BE2C (cell line): ENCODE results near the gene DYNLT3. TPM values are rescaled to one million over a fixed set of nuclear protein-coding genes. Genes with fewer than 3 reads are reported as not detected.
A peak's percentile ranks its signal among the peaks of the same experiment; 100 is the strongest.

ENCODE experiments used
- DNase-seq: peaks from one replicate; pipeline ENCODE4 v3.0.0-alpha.2; 2020
- H3K27me3 ChIP-seq: fragments of 250-450 bp; sonication (Bioruptor Pico); 2 replicates; pipeline ENCODE4 v1.5.1; 2020; ENCODE audit warnings: mild to moderate bottlenecking
- H3K36me3 ChIP-seq: fragments of 250-450 bp; sonication (Bioruptor Pico); 2 replicates; pipeline ENCODE4 v1.5.1; 2020; ENCODE audit warnings: mild to moderate bottlenecking
- H3K4me1 ChIP-seq: fragments of 250-450 bp; sonication (Bioruptor Pico); 2 replicates; pipeline ENCODE4 v1.5.1; 2020
- H3K4me3 ChIP-seq: 2 replicates; pipeline ENCODE4 v1.5.1; 2011; ENCODE audit warnings: low read depth, low read length
- H3K9me3 ChIP-seq: fragments of 250-450 bp; sonication (Bioruptor Pico); 2 replicates; pipeline ENCODE4 v1.5.1; 2020
- polyA plus RNA-seq: library from polyadenylated mRNA; unstranded; fragments of >200 nt; gene quantifications from one replicate; pipeline ENCODE4 v1.2.1, GENCODE V29; 2012; ENCODE audit warnings: low read depth, missing spikeins; ENCODE audit not compliant: insufficient read length, insufficient read depth
- TF ChIP-seq, protein P1 (sequence below): IDR thresholded peaks from 2 replicates; pipeline ENCODE4 v1.5.1; 2012; ENCODE audit warnings: mild to moderate bottlenecking, low read depth, low read length

The DYNLT3 gene, protein sequence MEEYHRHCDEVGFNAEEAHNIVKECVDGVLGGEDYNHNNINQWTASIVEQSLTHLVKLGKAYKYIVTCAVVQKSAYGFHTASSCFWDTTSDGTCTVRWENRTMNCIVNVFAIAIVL
- polyA plus RNA-seq = 13.6 TPM

DNA sequence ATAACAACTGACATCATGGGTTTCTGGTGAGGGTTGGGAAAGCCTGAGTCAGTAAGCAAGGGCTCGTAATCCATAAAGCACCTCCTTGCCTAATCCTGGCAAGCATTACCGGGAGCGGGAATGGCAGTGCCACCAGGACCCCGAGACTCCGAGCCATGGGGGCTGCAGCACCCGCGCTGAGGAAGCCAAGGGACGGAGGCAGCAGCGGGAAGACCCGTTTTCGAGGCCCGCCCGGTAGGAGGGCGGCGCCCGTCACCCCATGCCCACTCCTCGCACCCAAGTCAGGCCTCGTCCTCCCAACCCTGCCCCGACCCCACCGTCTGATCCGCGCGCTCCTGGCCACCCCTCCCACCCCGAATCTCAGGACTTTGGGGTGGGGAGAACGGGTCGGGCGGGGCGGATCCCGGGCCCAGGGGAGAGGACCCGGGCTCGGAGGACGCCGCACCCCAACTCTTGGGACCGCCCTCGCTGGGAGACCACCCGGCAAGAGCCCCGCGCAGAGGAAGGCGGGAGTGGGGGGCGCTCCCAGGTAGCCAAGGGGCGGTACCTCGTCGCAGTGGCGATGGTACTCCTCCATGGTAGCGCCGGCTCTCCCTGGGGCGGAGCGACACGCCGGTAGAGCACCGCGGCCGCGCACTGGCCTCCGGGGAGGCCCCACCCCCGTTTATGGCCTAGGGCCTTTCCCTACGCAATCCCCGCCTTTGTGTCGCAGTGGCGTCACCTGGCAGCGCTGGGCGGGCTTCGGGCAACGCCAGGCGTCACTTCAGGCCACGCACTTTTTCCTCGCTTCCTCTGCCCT, at the start of gene DYNLT3:
DYNLT3 (minus strand) TSS at position 638 of the 799 bp plus-strand sequence; CDS start at position 577, 61 bp downstream.
- TF ChIP-seq, protein P1, sequence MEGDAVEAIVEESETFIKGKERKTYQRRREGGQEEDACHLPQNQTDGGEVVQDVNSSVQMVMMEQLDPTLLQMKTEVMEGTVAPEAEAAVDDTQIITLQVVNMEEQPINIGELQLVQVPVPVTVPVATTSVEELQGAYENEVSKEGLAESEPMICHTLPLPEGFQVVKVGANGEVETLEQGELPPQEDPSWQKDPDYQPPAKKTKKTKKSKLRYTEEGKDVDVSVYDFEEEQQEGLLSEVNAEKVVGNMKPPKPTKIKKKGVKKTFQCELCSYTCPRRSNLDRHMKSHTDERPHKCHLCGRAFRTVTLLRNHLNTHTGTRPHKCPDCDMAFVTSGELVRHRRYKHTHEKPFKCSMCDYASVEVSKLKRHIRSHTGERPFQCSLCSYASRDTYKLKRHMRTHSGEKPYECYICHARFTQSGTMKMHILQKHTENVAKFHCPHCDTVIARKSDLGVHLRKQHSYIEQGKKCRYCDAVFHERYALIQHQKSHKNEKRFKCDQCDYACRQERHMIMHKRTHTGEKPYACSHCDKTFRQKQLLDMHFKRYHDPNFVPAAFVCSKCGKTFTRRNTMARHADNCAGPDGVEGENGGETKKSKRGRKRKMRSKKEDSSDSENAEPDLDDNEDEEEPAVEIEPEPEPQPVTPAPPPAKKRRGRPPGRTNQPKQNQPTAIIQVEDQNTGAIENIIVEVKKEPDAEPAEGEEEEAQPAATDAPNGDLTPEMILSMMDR = no peak
- Histone ChIP-seq H3K27me3 (no peaks in the 10 kb centered on the region), H3K36me3 (no peaks in the 10 kb centered on the region), H3K9me3 (no peaks in the 10 kb centered on the region), H3K4me3 (peak within 1 kb of the TSS; percentile 58), H3K4me1 (no peaks in the 10 kb centered on the region)
- DNase-seq = peak; percentile 84

DNA sequence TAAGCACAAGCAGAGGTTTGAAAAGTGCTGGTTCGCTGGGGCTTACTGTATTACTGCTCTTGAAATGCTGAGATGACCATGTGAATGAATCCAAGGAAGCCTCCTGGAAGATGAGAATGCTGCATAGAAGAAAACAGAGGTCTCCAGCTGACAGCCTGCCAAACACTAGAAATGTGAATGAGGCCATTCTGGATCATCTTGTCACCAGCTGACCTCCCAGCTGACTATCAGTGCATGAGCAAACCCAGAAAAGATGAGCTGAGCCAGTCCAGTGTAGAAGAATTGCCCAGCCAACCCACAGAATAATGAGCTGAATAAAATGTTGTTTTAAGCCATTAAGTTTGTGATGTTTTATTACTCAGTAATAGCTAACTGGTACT, 49.1 kb upstream of the DYNLT3 start:
- no peak overlapping the region for H3K4me3 ChIP-seq
- H3K36me3 ChIP-seq = no peaks in the 10 kb centered on the region
- no peaks in the 10 kb centered on the region for H3K9me3 ChIP-seq
- DNase-seq = no peak
- TF ChIP-seq, protein P1 = no peak
- no peaks in the 10 kb centered on the region for H3K4me1 ChIP-seq
- no peaks in the 10 kb centered on the region for H3K27me3 ChIP-seq

DNA sequence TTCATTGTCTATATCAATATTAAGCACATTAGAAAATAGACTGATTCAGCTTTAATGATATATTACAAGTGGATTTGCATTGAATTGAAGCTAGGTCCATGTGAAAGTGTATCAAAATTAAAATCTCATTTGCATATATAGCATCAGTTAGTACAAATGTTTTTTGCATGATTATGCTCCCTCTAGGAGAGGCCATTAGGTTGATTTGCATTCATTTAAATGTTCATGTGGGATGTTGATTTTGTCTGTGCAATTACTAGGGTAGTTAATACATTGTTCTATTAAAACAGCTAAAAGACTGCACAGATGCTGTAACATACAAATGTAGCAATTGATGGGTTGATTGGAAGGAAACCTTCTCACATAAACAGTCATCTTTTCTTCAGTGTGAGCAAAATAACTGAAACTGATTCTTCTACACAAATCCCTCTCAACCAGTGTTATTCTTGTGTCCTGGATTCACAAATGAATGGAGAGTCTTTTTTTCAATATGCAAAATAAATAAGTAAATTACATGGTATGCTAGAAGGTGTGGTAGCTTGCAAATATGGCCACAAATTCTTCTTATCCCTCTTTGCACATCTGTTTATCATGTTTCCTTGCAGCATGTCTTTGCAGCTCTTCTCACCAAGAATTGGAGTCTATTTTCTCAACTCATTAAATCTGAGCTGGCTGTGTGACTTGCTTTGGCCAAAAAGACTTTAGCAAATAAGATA, 48.6 kb upstream of the DYNLT3 start:
- H3K9me3 ChIP-seq = no peaks in the 10 kb centered on the region
- H3K27me3 ChIP-seq = no peaks in the 10 kb centered on the region
- no peaks in the 10 kb centered on the region for H3K4me1 ChIP-seq
- no peak for DNase-seq
- H3K36me3 ChIP-seq = no peaks in the 10 kb centered on the region
- no peak overlapping the region for H3K4me3 ChIP-seq
- TF ChIP-seq, protein P1 = no peak

DNA sequence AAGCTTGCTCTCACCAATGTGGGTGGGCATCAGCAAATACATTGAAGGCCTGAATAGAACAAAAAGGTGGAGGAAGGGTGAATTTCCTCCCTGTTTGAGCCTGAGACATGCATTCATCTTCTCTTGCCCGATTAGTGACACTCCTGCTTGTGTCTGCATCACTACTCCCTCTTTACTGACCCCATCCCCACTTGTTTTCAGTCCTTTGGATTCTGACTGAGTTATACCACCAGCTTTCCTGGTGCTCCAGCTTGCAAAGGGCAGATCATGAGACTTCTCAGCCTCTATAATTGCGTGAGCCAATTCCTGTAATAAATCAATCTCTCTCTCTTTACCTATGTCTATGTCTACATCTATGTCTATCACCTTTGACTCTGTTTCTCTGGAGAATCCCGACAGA, 47.4 kb upstream of the DYNLT3 start:
- Histone ChIP-seq H3K36me3 (no peaks in the 10 kb centered on the region), H3K9me3 (no peaks in the 10 kb centered on the region), H3K4me1 (no peaks in the 10 kb centered on the region), H3K27me3 (no peaks in the 10 kb centered on the region), H3K4me3 (no peak overlapping the region)
- no peak for DNase-seq
- TF ChIP-seq, protein P1 = no peak

DNA sequence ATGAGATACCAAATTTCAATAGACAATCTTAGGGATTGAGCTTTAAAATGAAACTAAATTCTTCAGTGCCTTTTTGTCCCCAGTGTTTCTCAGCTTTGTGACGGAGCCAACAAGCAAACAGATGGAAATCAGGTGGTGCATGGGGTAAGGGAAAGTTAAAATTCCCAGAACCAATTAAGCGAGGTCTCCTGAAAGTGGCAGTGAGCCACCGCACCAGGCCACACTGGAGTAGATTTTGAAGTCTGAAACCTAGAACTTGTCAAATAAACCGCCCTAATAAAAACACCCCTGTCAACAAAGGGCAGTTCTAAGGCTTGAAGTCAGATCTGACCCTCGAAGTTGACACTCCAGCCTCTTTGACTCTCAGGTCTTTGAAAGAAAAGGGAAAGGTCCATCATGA, 40.6 kb upstream of the DYNLT3 start:
- Histone ChIP-seq H3K4me1 (no peaks in the 10 kb centered on the region), H3K36me3 (no peaks in the 10 kb centered on the region), H3K27me3 (no peaks in the 10 kb centered on the region), H3K9me3 (no peaks in the 10 kb centered on the region), H3K4me3 (no peak overlapping the region)
- no peak for DNase-seq
- TF ChIP-seq, protein P1 = no peak
